Activated CD4-positive, alpha-beta T cell treated with anti-CD3 and anti-CD28 coated beads, Interleukin-2, amount 50 U/mL, for 16 hours (primary cell): ENCODE results near the gene MALL.
A peak's percentile ranks its signal among the peaks of the same experiment; 100 is the strongest.
"Not testable (repeated sequence)": the region's sequence is repeated elsewhere in the genome, so short reads cannot be mapped to it uniquely, and the experiment has no call there.

Source experiments
- DNase-seq: peaks from one replicate; pipeline ENCODE4 v3.0.0-alpha.2; 2020

MALL gene

GRCh38 chr2:110115291-110116032 lies at the start of gene MALL:
Gene MALL (minus strand): TSS chr2:110115822. CDS start chr2:110115792, 30 bp downstream.
- no peak for DNase-seq

DNA sequence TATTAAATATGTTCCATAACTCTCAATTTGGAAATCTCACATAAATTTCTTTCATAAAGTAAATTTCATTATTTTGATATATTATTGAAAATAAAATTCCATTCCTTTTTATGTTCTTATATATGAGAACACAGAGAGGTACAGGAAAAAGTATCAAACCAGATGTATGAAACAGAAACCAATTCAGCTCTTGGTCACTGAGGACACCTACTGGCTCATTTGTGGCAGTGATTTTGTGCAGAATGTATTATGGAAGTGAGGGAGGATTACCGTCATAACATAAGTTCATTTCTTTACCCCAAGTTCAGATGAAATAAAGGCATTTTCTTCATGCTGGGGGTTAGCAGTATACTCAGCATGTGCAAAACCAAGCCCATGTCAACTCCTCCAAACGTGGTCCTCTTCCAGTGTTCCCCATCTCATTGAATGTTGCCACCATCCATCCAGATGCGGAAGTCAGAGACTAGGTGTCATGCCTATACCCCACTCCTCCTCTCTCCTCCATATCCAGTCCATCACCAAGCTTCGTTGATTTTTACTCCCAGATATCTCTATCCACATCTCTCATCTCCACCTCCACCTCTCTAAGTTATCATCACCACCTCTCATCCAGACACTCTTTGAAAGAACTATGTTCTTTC lies 41.7 kb upstream of the MALL start:
- DNase-seq: peak; percentile 53

GRCh38 chr2:110154828-110155227 lies 39.2 kb upstream of the MALL start:
- DNase-seq: not testable (repeated sequence)

DNA sequence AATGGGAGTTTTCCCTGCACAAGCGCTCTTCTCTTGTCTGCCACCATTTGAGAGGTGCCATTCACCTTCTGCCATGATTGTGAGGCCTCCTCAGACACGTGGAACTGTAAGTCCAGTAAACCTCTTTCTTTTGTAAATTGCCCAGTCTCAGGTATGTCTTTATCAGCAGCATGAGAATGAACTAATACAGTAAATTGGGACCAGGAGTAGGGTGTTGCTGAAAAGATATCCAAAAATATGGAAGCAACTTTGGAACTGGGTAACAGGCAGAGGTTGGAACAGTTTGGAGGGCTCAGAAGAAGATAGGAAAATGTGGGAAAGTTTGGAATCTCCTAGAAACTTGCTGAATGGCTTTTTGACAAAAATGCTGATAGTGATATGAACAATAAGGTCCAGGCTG lies 38.6 kb upstream of the MALL start:
- DNase-seq: not testable (repeated sequence)

GRCh38 chr2:110153416-110153815 lies 37.8 kb upstream of the MALL start:
- DNase-seq: no peak

DNA sequence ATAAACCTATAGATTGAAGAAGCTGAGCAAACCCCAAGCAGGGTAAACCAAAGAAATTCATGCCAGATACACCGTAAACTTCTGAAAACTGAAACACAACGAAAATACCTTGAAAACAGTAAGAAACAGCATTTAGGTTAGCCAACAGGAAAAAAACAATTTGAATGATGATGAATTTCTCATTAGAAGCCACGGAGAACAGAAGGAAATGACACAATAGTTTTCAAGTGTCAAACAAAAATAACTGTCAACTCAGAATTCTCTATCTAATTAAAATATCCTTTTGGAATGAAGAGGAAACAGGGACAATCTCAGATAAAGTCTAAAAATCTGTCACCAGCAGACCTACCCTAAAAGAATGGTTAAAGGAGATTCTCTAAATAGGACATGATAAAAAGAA lies 37.3 kb upstream of the MALL start:
- DNase-seq: no peak

DNA sequence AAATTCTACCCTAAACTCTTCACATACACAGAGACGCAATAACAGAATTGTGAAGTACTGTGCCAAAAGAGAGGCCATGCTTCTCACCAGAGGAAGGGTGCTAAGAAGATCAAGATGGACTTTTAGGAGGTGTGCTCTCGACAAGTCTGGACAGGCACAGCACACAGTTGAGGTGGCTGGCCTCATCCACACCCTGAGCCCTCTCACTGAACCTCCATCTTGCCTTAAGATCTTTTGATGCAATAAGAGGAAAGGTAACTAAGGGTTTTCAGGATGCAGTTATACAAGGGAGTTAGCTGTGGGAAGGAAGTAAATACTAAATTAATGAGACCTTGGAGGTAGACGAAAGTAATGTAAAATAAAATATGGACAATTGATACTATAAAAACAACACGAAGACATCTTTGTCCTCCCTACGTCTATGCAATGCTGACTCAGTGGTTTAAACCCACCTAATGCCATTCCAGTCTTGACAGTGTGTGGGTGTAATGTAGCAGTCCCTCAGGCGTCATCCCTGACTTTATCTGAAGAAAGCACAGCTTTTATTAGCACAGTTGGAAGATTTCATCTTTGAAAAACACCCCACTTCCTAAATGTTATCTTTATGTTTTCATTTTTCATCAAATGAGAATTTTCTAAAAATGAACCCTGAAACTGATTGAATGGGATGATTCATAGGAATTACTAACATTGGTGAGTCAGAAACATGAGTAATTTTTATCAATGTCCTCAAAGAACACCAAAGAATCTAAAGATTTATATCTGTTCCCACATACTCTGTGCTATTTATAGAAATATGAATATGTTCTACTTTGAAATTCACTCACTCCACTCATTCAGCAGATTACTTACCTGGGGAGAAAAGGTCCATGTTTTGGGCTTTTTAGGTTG lies 34.0 kb upstream of the MALL start:
- peak; percentile 16 for DNase-seq

- peak; percentile 4 for DNase-seq
These were observed 31.3 kb upstream of the MALL start for GRCh38 chr2:110146945-110147332.

DNA sequence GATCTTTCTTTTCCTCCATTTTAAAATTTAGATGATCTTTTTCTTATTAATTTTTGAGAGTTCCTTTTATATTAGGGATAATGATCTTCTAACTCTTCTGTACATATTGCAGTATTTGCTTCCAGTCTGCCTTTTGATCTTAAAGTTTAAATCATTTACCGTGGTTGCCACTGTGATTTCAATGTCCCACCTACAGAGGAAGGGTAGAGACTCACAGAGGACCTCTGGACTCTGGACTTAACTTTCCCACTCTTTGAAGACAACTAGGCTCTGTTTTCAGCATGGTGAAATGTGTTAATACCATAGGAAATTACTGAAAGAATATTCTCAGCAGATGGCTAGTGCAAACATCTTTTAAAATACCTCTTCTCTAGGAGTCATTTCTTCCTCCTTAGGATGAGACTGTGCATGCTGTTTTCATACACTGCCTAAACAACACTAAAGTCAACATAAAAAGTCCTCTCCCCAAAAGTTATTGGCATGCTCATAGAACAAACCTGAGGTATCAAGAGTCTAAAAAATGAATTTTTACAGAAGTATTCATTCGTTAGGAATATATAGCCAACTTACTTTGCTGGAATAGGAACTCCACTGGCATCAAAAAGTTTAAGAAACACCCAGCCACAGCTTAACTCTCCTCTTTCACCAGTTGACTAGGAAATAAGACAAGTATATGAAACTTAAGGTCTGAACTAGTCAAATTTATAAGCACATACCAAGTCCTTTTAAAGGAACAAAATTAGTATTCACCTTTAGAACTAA lies 30.7 kb upstream of the MALL start:
- DNase-seq: no peak

DNA sequence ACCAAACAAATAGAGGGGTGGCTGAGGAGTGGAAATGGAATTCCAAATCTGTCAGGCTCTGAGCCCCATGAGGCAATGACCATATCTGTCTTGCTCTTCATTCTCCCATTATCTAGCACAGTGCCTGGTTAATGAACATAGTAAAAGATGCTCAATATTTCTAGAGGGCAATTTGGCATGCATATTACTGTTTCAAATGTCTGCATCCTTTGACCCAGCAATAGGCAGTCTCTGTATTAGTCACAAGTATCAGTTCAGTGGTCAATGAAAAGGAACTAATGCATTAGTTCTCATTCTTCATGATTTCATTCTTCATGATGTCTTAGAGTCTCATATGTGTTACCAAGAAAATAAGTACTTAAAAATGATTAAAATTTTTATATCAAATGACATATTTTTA lies 28.4 kb upstream of the MALL start:
- no peak for DNase-seq

GRCh38 chr2:110140401-110140800 lies 24.8 kb upstream of the MALL start:
- no peak for DNase-seq

- DNase-seq: no peak
These were observed 18.4 kb upstream of the MALL start for GRCh38 chr2:110134025-110134424.

DNA sequence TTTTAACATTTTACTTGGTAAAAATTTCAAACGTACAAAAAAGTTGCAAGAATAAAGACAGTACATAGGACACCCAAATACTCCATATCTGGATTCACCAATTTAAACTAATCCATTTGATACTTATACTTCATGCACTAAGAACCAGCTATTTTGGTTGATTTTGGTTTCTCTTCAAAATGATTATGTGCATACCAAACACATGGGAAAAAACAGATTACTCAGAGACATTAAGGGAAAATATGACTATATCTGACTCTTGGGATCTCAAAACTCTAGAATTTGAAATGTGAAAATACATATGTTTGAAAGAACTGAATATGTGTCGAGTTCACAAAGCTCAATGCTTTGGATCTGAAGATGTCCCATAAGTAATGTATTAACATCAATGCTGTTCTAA lies 15.5 kb upstream of the MALL start:
- DNase-seq: no peak

DNA sequence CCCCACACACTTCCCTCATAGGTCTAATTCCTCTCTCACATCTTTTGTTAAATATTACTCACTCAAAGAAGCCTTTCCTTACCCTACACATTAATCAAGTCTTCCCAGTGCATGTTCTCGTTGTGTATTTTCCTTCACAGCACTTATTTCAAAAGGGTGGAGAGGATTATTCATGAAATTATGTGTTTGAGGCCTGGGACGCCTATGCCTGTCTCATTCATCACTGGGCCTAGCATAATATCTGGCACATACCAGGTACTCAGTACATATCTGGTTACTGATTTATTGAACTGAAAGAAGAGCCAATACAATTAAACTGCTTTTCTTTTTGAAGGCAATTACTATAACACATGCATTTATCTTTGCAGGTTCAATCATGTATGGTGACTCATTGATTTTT lies 15.1 kb upstream of the MALL start:
- no peak for DNase-seq

DNA sequence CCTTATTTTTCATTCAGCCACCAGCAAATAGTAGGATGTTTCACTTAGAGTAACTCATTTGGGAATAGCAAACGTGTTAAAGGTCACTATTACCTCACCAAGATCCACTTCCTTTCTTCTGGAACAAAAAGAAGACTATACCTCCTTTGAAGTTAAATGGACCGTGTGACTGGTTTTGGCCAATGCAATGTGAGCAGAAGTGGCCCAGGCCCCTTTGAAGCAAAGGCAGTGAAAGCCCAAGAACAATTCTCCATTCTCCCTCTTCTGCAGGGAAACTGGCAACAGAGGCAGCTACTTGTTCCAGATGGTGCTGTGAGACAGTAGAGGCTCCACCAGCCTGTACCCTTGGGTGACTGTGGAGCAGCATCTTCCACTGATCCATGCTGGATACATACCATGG lies 11.3 kb upstream of the MALL start:
- DNase-seq: no peak

GRCh38 chr2:110126086-110126773 lies 10.6 kb upstream of the MALL start:
- no peak for DNase-seq

DNA sequence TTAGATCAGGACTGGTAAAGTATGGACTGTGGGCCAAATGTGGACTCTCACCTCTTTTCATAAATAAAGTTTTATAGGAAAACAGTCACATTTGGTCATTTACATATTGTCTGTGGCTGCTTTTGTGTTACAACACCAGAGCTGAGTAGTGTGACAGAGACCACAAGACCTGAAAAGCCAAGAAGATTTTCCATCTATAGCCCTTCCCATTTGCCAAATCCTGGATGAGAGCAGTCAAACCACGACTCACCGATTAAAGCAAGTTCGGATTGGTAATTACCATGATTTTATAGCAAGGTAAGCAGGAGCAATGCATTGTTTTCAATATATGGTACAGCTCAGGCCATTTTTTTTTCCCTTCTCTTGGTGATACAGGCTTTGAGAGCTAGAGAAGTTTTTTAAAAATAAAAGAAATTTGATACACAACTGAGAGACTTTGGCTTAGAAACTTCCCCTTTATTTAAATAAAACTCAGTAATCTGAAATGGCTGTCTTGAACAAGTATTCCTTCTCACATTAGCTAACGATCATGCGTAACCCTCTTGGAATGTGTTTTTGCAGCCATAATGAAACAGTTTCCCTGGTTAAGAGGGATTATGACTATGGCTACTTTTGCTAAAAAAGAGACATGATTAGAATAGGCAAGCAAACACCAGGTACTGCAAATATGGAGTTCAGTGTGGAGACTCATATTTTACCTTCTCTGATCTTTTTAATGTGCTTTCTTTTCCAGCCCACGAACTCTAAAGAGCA lies 9.5 kb upstream of the MALL start:
- DNase-seq: no peak

GRCh38 chr2:110124038-110124825 lies 8.6 kb upstream of the MALL start:
- no peak for DNase-seq

DNA sequence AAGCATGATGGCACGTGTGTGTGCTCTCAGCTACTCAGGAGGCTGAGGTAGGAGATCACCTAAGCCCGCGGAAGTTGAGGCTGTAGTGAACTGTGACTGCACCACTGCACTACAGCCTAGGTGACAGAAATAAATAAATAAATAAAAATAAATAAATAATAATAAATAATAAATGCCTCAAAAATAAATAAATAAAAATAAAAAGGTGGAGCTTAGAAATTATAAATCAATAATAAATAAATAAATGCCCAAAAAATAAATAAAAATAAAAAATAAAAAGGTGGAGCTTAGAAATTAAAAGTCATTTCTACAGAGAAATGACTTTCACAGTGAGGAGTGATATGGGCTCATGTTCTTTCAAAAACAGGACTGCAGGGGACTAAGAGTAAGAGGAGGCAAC lies 6.0 kb upstream of the MALL start:
- DNase-seq: no peak

GRCh38 chr2:110121052-110121334 lies 5.4 kb upstream of the MALL start:
- no peak for DNase-seq
